Mesendoderm (in vitro differentiated cells): ENCODE measurements around the gene SGSM1.

ENCODE experiments used
- DNase-seq: peaks from one replicate; pipeline ENCODE4 v3.0.0; 2013
- H2AK5ac ChIP-seq: 2 replicates; pipeline ENCODE4 v1.6.1; 2013; ENCODE audit warnings: low read length, inconsistent platforms
- H2BK120ac ChIP-seq: 2 replicates; pipeline ENCODE4 v1.6.1; 2013; ENCODE audit warnings: low read depth, mild to moderate bottlenecking, low read length, moderate library complexity, mixed read lengths
- H2BK15ac ChIP-seq: replicated peaks from 2 replicates; pipeline ENCODE4 v1.6.1; 2013; ENCODE audit warnings: low read depth, mild to moderate bottlenecking, moderate library complexity
- H2BK5ac ChIP-seq: 2 replicates; pipeline ENCODE4 v1.6.1; 2013; ENCODE audit warnings: low read length, inconsistent platforms
- H3K18ac ChIP-seq: 2 replicates; pipeline ENCODE4 v1.6.1; 2013; ENCODE audit warnings: mild to moderate bottlenecking, low read length, mixed read lengths
- H3K23ac ChIP-seq: one replicate; pipeline ENCODE4 v1.6.1; 2013; ENCODE audit warnings: low read length
- H3K27ac ChIP-seq: 2 replicates; pipeline ENCODE4 v1.5.1; 2013; ENCODE audit warnings: low read depth, mild to moderate bottlenecking, inconsistent platforms, low read length, moderate library complexity
- H3K27me3 ChIP-seq: 2 replicates; pipeline ENCODE4 v1.6.1; 2013; ENCODE audit warnings: low read length, control low read depth, mild to moderate bottlenecking, inconsistent platforms; ENCODE audit not compliant: insufficient read depth, poor library complexity
- H3K36me3 ChIP-seq: 2 replicates; pipeline ENCODE4 v1.6.1; 2013; ENCODE audit warnings: low read length, inconsistent platforms; ENCODE audit not compliant: control insufficient read depth, insufficient read depth
- H3K4ac ChIP-seq: one replicate; pipeline ENCODE4 v1.6.1; 2013; ENCODE audit warnings: low read depth, mild to moderate bottlenecking, low read length, moderate library complexity
- H3K4me1 ChIP-seq: 2 replicates; pipeline ENCODE4 v1.6.1; 2013; ENCODE audit warnings: low read depth, low read length, inconsistent platforms; ENCODE audit not compliant: control insufficient read depth
- H3K4me2 ChIP-seq: 2 replicates; pipeline ENCODE4 v1.6.1; 2013; ENCODE audit warnings: low read length
- H3K4me3 ChIP-seq: 2 replicates; pipeline ENCODE4 v1.5.1; 2013; ENCODE audit warnings: mild to moderate bottlenecking, low read length
- H3K56ac ChIP-seq: one replicate; pipeline ENCODE4 v1.6.1; 2013; ENCODE audit warnings: low read length
- H3K79me1 ChIP-seq: 2 replicates; pipeline ENCODE4 v1.6.1; 2013; ENCODE audit warnings: low read length, inconsistent platforms
- H3K79me2 ChIP-seq: 2 replicates; pipeline ENCODE4 v1.6.1; 2013; ENCODE audit warnings: mild to moderate bottlenecking, low read length; ENCODE audit not compliant: control insufficient read depth, insufficient read depth
- H3K9ac ChIP-seq: 2 replicates; pipeline ENCODE4 v1.6.1; 2013; ENCODE audit warnings: low read length, inconsistent platforms
- H4K5ac ChIP-seq: one replicate; pipeline ENCODE4 v1.6.1; 2013; ENCODE audit warnings: low read length
- H4K8ac ChIP-seq: one replicate; pipeline ENCODE4 v1.6.1; 2013; ENCODE audit warnings: low read depth, mild to moderate bottlenecking, control low read depth, low read length, moderate library complexity
- WGBS: extraction: QIAGEN DNeasy Blood & Tissue Kit; methylation state at CpG from one replicate; pipeline ENCODE4 v1.1.7; 2013; ENCODE audit warnings: low lambda C conversion rate, missing lambda C conversion rate; ENCODE audit not compliant: insufficient coverage; ENCODE audit errors: extremely low coverage; 5-methylcytosine and 5-hydroxymethylcytosine counted together

The SGSM1 gene

GRCh38 chr22:24819911-24820461 lies 14.0 kb downstream of the SGSM1 start:
- no CpG with 5 or more reads among the region's 10 CpGs for WGBS
- H3K4me3 ChIP-seq: no peak overlapping the region
- H3K27ac ChIP-seq: no peak overlapping the region
- H3K4me1 ChIP-seq: no peaks in the 10 kb centered on the region
- no peak overlapping the region for H2BK120ac ChIP-seq
- H3K79me2 ChIP-seq: no peaks in the 10 kb centered on the region
- no peak overlapping the region for H3K4me2 ChIP-seq
- no peak overlapping the region for H3K9ac ChIP-seq
- H3K23ac ChIP-seq: no peak overlapping the region
- no peak overlapping the region for H4K5ac ChIP-seq
- H2BK5ac ChIP-seq: no peak overlapping the region
- H3K4ac ChIP-seq: no peak overlapping the region
- no peaks in the 10 kb centered on the region for H3K79me1 ChIP-seq
- H3K56ac ChIP-seq: no peak overlapping the region
- H3K36me3 ChIP-seq: no peaks in the 10 kb centered on the region
- no peak overlapping the region for H2AK5ac ChIP-seq
- no peak for DNase-seq
- H2BK15ac ChIP-seq: no peak overlapping the region
- H3K27me3 ChIP-seq: no peaks in the 10 kb centered on the region
- no peak overlapping the region for H3K18ac ChIP-seq
- H4K8ac ChIP-seq: no peak overlapping the region

GRCh38 chr22:24822471-24822870 lies 16.5 kb downstream of the SGSM1 start:
- H3K18ac ChIP-seq: no peak overlapping the region

GRCh38 chr22:24823787-24824186 lies 17.8 kb downstream of the SGSM1 start:
- Histone ChIP-seq H3K27ac (no peak overlapping the region), H2BK120ac (no peak overlapping the region), H3K4ac (no peak overlapping the region), H3K27me3 (no peaks in the 10 kb centered on the region), H3K36me3 (no peaks in the 10 kb centered on the region), H4K5ac (no peak overlapping the region), H3K4me2 (no peak overlapping the region), H3K18ac (no peak overlapping the region), H2BK15ac (no peak overlapping the region), H3K4me3 (no peak overlapping the region), H3K9ac (no peak overlapping the region), H3K79me2 (no peaks in the 10 kb centered on the region), H2BK5ac (no peak overlapping the region), H3K4me1 (no peaks in the 10 kb centered on the region), H3K23ac (no peak overlapping the region), H4K8ac (no peak overlapping the region), H2AK5ac (no peak overlapping the region), H3K79me1 (no peaks in the 10 kb centered on the region), H3K56ac (no peak overlapping the region)
- WGBS: no CpG with 5 or more reads among the region's 9 CpGs
- DNase-seq: no peak

More at GRCh38 chr22:24822471-24822870, 16.5 kb downstream of the SGSM1 start:
- H3K4ac ChIP-seq: no peak overlapping the region
- no peaks in the 10 kb centered on the region for H3K79me2 ChIP-seq
- H3K23ac ChIP-seq: no peak overlapping the region
- H4K5ac ChIP-seq: no peak overlapping the region
- no peak overlapping the region for H3K56ac ChIP-seq
- H3K9ac ChIP-seq: no peak overlapping the region
- H2BK15ac ChIP-seq: no peak overlapping the region
- no peaks in the 10 kb centered on the region for H3K36me3 ChIP-seq
- H3K27me3 ChIP-seq: no peaks in the 10 kb centered on the region
- no peak overlapping the region for H3K4me3 ChIP-seq
- H3K4me1 ChIP-seq: no peaks in the 10 kb centered on the region
- H2BK5ac ChIP-seq: no peak overlapping the region
- no peak for DNase-seq
- no peak overlapping the region for H4K8ac ChIP-seq
- no peak overlapping the region for H3K27ac ChIP-seq
- no peak overlapping the region for H3K4me2 ChIP-seq
- H2AK5ac ChIP-seq: no peak overlapping the region
- H2BK120ac ChIP-seq: no peak overlapping the region
- H3K79me1 ChIP-seq: no peaks in the 10 kb centered on the region
- no CpG with 5 or more reads among the region's 2 CpGs for WGBS

GRCh38 chr22:24824250-24824649 lies 18.2 kb downstream of the SGSM1 start:
- Histone ChIP-seq H3K4ac (no peak overlapping the region), H3K23ac (no peak overlapping the region), H3K27ac (no peak overlapping the region), H3K79me1 (no peaks in the 10 kb centered on the region), H3K4me2 (no peak overlapping the region), H2AK5ac (no peak overlapping the region), H2BK120ac (no peak overlapping the region), H3K56ac (no peak overlapping the region), H4K5ac (no peak overlapping the region), H3K4me1 (no peaks in the 10 kb centered on the region), H2BK5ac (no peak overlapping the region), H3K79me2 (no peaks in the 10 kb centered on the region), H3K18ac (no peak overlapping the region), H3K4me3 (no peak overlapping the region), H3K27me3 (no peaks in the 10 kb centered on the region), H3K36me3 (no peaks in the 10 kb centered on the region), H4K8ac (no peak overlapping the region), H2BK15ac (no peak overlapping the region), H3K9ac (no peak overlapping the region)
- DNase-seq: no peak
- no CpG with 5 or more reads among the region's 3 CpGs for WGBS

GRCh38 chr22:24824915-24825314 lies 18.9 kb downstream of the SGSM1 start:
- Histone ChIP-seq H2BK15ac (no peak overlapping the region), H3K36me3 (no peaks in the 10 kb centered on the region), H3K79me2 (no peaks in the 10 kb centered on the region), H3K4me2 (no peak overlapping the region), H2AK5ac (no peak overlapping the region), H3K18ac (no peak overlapping the region), H4K8ac (no peak overlapping the region), H2BK5ac (no peak overlapping the region), H3K56ac (no peak overlapping the region), H3K4me3 (no peak overlapping the region), H3K4ac (no peak overlapping the region), H3K23ac (no peak overlapping the region), H3K79me1 (no peaks in the 10 kb centered on the region), H3K9ac (no peak overlapping the region), H3K4me1 (no peaks in the 10 kb centered on the region), H3K27me3 (no peaks in the 10 kb centered on the region), H4K5ac (no peak overlapping the region), H2BK120ac (no peak overlapping the region), H3K27ac (no peak overlapping the region)
- DNase-seq: no peak
- no CpG with 5 or more reads among the region's 4 CpGs for WGBS

- H3K9ac ChIP-seq: no peak overlapping the region
- no peak overlapping the region for H2BK120ac ChIP-seq
- H3K56ac ChIP-seq: no peak overlapping the region
- H2BK5ac ChIP-seq: no peak overlapping the region
- no peak overlapping the region for H3K27ac ChIP-seq
- no peak overlapping the region for H3K18ac ChIP-seq
- no peak overlapping the region for H3K23ac ChIP-seq
- H3K4me2 ChIP-seq: no peak overlapping the region
- no peaks in the 10 kb centered on the region for H3K4me1 ChIP-seq
- no peak overlapping the region for H4K5ac ChIP-seq
- no peak overlapping the region for H2BK15ac ChIP-seq
- no peak overlapping the region for H4K8ac ChIP-seq
- WGBS: no CpG with 5 or more reads among the region's 7 CpGs
- DNase-seq: no peak
- H3K36me3 ChIP-seq: no peaks in the 10 kb centered on the region
- H3K79me1 ChIP-seq: no peaks in the 10 kb centered on the region
- no peak overlapping the region for H3K4ac ChIP-seq
- no peaks in the 10 kb centered on the region for H3K79me2 ChIP-seq
- no peaks in the 10 kb centered on the region for H3K27me3 ChIP-seq
- no peak overlapping the region for H3K4me3 ChIP-seq
- no peak overlapping the region for H2AK5ac ChIP-seq
These were observed 20.8 kb downstream of the SGSM1 start for GRCh38 chr22:24826710-24827285.
